AG04450 (cell line): Measurements from ENCODE around the gene ALS2CL. TPM values are rescaled to one million over a fixed set of nuclear protein-coding genes. Genes with fewer than 3 reads are reported as not detected.

ENCODE experiments used
- CTCF ChIA-PET: fragments of 300-600, 350-600 bp; formaldehyde crosslinking; extraction: SDS; loops from one replicate; lab custom pipeline; 2022; ENCODE audit warnings: antibody characterized with exemption, inconsistent platforms; lab: Charles Lee
- POLR2A ChIA-PET: fragments of 350-600 bp; formaldehyde crosslinking; extraction: SDS; loops from one replicate; lab custom pipeline; 2021; ENCODE audit warnings: antibody characterized with exemption, inconsistent platforms; lab: Yijun Ruan, JAX
- DNase-seq: peaks from one replicate; pipeline ENCODE4 v3.0.0-alpha.2; 2011; ENCODE audit warnings: low read depth, low spot score
- H3K27ac ChIP-seq: one replicate; pipeline ENCODE4 v1.5.1; 2012; ENCODE audit warnings: low read depth, low read length, control low read depth
- H3K27me3 ChIP-seq: one replicate; pipeline ENCODE4 v1.6.0; 2012; ENCODE audit warnings: low read length; ENCODE audit not compliant: control insufficient read depth, insufficient read depth
- H3K4me3 ChIP-seq: 2 replicates; pipeline ENCODE4 v1.5.1; 2011; ENCODE audit warnings: mild to moderate bottlenecking, low read depth, low read length, control low read depth
- H3K9me3 ChIP-seq: 2 replicates; pipeline ENCODE4 v1.5.1; 2012; ENCODE audit warnings: low read length; ENCODE audit not compliant: control insufficient read depth, insufficient read depth
- polyA plus RNA-seq: library from polyadenylated mRNA; depleted of rRNA; stranded (reverse); fragments of >200 nt; gene quantifications from 2 replicates; pipeline ENCODE4 v1.2.3, GENCODE V29; 2011
- TF ChIP-seq, protein P1 (sequence below): IDR thresholded peaks from 2 replicates; pipeline ENCODE4 v1.5.1; 2011; ENCODE audit warnings: low read depth, low read length, control low read depth, inconsistent platforms

The ALS2CL gene
- polyA plus RNA-seq, 1 experiment: 0.89 TPM

DNA sequence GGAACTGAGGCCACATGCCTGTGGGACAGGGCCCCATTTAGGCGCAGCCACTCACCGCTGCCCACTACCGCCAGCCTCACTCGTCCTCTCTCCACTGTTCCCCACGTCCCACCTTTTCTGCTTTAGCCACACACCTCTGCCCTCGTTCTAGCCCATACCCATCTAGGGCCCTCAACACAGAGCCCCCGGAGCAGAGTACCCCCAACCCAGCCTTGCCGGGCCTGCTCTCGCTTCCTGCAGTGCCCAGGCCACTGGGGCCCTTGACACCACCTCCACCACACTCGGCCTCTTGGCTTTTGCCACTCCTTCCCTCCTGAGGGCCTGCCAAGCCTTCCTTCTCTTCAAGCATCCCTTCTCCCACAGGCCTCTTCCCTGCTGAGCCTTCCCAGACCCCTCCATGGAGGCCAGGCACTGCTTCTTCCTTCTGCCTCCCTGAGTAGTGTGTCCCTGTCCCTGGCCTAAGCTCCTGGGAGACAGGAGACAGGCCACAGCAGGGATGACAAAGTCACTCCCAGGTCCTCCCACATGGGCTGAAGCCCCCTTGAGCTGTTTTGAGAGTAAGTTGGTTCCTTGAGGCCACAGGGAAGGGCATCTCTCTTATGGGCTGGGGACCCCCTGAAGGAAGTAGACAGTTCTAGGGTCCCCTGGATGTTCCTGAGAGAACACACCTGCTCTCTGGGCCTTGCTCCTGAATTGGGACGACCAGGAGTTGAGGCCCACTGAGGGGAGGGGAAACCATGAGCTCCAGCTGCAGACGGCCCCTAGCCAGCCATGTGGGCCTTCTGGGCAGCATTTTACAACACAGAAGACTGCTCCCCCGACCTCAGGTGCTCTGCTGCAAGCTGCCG, 19.8 kb upstream of the ALS2CL start:
- no peaks in the 10 kb centered on the region for H3K9me3 ChIP-seq
- ChIA-PET POLR2A (no interaction called here), CTCF (interaction anchor here (0.6 kb wide), 1 partner anchor 133 kb away, joined by 3 read pairs; no protein-coding TSS in a partner anchor)
- H3K27ac ChIP-seq: no peak overlapping the region
- peaks cover 33% of the 10 kb centered on the region for H3K27me3 ChIP-seq
- TF ChIP-seq, protein P1, sequence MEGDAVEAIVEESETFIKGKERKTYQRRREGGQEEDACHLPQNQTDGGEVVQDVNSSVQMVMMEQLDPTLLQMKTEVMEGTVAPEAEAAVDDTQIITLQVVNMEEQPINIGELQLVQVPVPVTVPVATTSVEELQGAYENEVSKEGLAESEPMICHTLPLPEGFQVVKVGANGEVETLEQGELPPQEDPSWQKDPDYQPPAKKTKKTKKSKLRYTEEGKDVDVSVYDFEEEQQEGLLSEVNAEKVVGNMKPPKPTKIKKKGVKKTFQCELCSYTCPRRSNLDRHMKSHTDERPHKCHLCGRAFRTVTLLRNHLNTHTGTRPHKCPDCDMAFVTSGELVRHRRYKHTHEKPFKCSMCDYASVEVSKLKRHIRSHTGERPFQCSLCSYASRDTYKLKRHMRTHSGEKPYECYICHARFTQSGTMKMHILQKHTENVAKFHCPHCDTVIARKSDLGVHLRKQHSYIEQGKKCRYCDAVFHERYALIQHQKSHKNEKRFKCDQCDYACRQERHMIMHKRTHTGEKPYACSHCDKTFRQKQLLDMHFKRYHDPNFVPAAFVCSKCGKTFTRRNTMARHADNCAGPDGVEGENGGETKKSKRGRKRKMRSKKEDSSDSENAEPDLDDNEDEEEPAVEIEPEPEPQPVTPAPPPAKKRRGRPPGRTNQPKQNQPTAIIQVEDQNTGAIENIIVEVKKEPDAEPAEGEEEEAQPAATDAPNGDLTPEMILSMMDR: no peak
- H3K4me3 ChIP-seq: no peak overlapping the region
- DNase-seq: no peak

DNA sequence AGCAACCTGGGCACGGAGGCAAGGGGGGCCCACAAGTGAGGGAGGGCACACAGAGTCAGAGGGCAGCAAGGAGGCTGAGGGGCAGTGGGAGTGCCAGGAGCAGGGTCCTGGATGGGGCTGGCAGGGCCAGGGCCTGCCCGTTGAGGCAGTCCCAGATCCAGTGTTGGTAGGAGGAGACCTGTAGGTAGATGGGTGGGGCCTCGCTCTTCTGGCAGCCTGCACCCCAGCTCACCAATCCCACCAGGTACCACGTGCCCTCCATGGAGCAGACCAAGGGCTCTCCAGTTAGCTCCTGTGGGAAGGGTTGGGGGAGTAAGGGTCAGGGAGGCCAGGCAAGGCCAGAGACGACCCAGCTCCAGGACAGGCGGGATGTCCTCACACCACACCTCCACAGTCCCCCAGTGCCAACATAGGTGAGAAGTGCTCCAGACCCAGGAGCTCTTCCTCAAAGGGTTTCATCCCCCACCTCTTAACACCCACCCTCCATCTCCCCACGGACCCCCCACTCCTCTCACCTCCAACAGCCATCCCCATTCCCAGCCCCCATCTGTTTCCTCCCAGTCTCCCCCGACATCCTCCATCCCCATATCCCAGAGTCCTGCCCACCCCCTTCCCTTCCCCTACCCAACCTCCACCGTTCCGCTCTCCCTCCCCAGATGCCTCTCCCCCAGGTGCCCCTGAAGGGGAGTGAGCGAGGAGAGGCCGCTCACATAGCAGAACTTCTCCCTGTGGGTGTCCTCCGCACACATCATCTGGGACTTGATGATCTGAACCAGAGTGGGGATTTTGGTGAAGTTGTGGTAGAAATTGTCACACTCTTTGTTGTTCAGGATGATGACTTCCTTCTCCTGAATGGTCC, 18.9 kb upstream of the ALS2CL start:
- TF ChIP-seq, protein P1: no peak
- POLR2A ChIA-PET: no interaction called here
- H3K4me3 ChIP-seq: no peak overlapping the region
- H3K27me3 ChIP-seq: peaks cover 30% of the 10 kb centered on the region
- DNase-seq: no peak
- CTCF ChIA-PET: no interaction called here
- H3K9me3 ChIP-seq: no peaks in the 10 kb centered on the region
- no peak overlapping the region for H3K27ac ChIP-seq

DNA sequence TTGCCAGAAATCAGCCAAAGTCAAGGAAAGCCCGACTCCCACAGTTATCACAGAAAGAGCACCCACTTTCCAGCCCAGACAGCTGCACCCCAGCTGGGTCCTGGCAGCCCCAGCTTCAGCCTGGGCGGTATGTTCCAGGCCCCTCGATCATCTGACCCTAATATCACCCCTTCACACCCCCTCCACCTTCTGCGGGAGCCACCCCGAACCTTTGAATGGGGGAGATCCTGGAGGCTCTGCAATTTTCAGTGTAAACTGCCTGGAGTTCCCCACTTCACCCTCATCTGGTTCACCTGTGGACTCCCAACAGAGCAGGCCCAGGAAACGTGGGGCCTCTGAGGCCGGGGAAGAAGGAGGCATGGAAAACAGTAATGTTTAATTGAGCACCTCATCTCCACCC, 18.3 kb upstream of the ALS2CL start:
- ChIA-PET CTCF (interaction anchor here (0.9 kb wide), 1 partner anchor 155 kb away, joined by 4 read pairs; no protein-coding TSS in a partner anchor), POLR2A (no interaction called here)
- DNase-seq: no peak

DNA sequence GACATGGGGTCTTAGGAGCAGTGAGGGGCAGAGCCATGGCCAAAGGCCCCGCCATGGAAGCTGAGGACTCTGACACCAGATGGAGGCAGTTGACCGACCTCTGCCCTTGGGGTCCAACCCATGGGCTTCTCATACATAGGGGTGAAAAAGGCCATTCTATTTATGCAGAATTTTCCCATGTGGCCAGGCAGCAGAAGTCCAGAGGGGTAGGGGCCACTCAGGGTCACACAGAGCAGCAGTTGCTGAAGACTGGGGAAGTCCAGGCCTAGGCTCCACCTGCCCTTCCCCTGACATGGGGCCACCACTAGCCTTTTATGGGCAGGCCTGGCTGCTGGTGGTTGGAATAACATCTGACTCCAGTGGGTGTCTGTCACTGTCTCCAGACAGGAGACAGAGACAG, 17.8 kb upstream of the ALS2CL start:
- Histone ChIP-seq H3K4me3 (no peak overlapping the region), H3K9me3 (no peaks in the 10 kb centered on the region), H3K27ac (no peak overlapping the region), H3K27me3 (peaks cover 34% of the 10 kb centered on the region)
- no peak for DNase-seq
- TF ChIP-seq, protein P1: no peak
- POLR2A ChIA-PET: no interaction called here
- CTCF ChIA-PET: interaction anchor here (0.9 kb wide), 1 partner anchor 155 kb away, joined by 4 read pairs; no protein-coding TSS in a partner anchor

More for the DNA sequence above, 18.3 kb upstream of the ALS2CL start:
- Histone ChIP-seq H3K4me3 (no peak overlapping the region), H3K9me3 (no peaks in the 10 kb centered on the region), H3K27ac (no peak overlapping the region), H3K27me3 (peaks cover 33% of the 10 kb centered on the region)
- TF ChIP-seq, protein P1: no peak
